ENCODE measurements around the gene PRPF38B. TPM values are rescaled to one million over a fixed set of nuclear protein-coding genes. Genes with fewer than 3 reads are reported as not detected.

Gene PRPF38B
- total and polyA plus RNA-seq, 9 of the 15 experiments (the other 6 are each of a cell fraction or from before 2014, with no cell fraction given): 25.3 to 85.5 (median 66.4) TPM

DNA sequence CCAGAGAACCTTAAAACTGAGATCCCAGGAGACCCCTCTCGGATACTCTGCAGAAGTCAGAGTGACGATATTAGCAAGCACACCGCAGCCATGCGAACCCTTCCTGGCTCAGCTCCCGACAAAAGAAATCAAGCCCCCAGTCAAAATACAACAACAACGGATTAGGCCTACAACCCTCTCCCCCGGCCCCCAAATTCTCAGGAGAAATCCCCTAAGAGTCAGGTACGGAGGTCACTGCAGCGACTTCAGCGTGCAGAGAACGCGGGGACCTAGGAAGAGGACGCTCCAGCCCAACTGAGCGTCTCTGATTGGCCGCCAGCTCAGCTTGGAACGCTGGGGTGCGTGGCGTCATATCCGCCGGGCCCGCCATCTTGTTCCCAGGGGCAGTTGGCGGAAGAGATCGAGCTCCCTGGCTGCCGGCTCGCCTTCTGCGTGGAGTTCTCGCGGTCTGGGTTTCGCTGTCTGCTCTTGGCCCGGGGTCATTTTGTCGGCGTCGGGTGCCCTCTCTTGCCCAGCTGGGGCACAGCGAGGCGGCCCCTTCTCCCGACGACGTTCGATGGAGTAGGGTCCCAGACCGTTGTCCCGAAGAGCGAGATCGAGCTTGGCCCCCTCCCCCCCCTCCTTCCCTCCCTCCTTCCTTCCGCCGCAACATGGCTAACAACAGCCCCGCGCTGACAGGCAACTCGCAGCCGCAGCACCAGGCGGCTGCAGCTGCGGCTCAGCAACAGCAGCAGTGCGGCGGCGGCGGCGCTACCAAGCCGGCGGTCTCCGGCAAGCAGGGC is at the start of gene PRPF38B (continued):
- TF ChIP-seq JUND (IDR thresholded peaks at IDR 0.05; ENCODE audit: borderline replicate concordance, low read depth, low read length) (peak; percentile 86), JUND (tag; IDR thresholded peaks at IDR 0.05; ENCODE audit: borderline replicate concordance, low read depth, low read length) (peak; percentile 45; the same call in 2 of the 3 replicates), ZNF174 (CRISPR knock-in tag; IDR thresholded peaks at IDR 0.05) (no peak), JUN (IDR thresholded peaks at IDR 0.05; ENCODE audit: borderline replicate concordance, low read depth, low read length) (no peak; the same call in none of the 2 replicates), JUN (CRISPR knock-in tag; IDR thresholded peaks at IDR 0.05; ENCODE audit: borderline replicate concordance) (peak; percentile 83; the same call in 1 of the 2 replicates), NR2C2 (CRISPR knock-in tag; IDR thresholded peaks at IDR 0.05) (peak; percentile 71), NR2C2 (tag; IDR thresholded peaks at IDR 0.05) (peak; percentile 95), NFIC (IDR thresholded peaks at IDR 0.05) (peak; percentile 52), FOXJ2 (tag; IDR thresholded peaks at IDR 0.05) (peak; percentile 36; the same call in 1 of the 2 replicates), RBBP5 (IDR thresholded peaks at IDR 0.05; ENCODE audit: borderline replicate concordance, insufficient read depth, low read length, poor library complexity, severe bottlenecking) (peak; percentile 99), ZNF224 (CRISPR knock-in tag; IDR thresholded peaks at IDR 0.05) (no peak), CC2D1A (IDR thresholded peaks at IDR 0.05) (peak; percentile 88), KDM1A (IDR thresholded peaks at IDR 0.05) (peak in 1 of 2 experiments; percentile 95; a peak in 2 of 4 replicates), ZBTB17 (CRISPR knock-in tag; IDR thresholded peaks at IDR 0.05) (peak; percentile 66; the same call in 1 of the 2 replicates), L3MBTL2 (IDR thresholded peaks at IDR 0.05) (peak; percentile 83; the same call in 1 of the 2 replicates), RBM17 (IDR thresholded peaks at IDR 0.05; ENCODE audit: borderline replicate concordance, low read depth, low read length) (no peak), TCF7L2 (IDR thresholded peaks at IDR 0.05; ENCODE audit: low read depth, low read length) (0 out of 2 replicates have a peak, but pooled peaks have one; percentile 12), NCOA1 (IDR thresholded peaks at IDR 0.05; ENCODE audit: low read depth) (peak; percentile 57; the same call in 1 of the 2 replicates)
- TF ChIP-seq, protein P1, sequence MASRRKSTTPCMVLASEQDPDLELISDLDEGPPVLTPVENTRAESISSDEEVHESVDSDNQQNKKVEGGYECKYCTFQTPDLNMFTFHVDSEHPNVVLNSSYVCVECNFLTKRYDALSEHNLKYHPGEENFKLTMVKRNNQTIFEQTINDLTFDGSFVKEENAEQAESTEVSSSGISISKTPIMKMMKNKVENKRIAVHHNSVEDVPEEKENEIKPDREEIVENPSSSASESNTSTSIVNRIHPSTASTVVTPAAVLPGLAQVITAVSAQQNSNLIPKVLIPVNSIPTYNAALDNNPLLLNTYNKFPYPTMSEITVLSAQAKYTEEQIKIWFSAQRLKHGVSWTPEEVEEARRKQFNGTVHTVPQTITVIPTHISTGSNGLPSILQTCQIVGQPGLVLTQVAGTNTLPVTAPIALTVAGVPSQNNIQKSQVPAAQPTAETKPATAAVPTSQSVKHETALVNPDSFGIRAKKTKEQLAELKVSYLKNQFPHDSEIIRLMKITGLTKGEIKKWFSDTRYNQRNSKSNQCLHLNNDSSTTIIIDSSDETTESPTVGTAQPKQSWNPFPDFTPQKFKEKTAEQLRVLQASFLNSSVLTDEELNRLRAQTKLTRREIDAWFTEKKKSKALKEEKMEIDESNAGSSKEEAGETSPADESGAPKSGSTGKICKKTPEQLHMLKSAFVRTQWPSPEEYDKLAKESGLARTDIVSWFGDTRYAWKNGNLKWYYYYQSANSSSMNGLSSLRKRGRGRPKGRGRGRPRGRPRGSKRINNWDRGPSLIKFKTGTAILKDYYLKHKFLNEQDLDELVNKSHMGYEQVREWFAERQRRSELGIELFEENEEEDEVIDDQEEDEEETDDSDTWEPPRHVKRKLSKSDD (conservative IDR thresholded peaks at IDR 0.05; ENCODE audit: low read length): no peak
- TF ChIP-seq, protein P2, sequence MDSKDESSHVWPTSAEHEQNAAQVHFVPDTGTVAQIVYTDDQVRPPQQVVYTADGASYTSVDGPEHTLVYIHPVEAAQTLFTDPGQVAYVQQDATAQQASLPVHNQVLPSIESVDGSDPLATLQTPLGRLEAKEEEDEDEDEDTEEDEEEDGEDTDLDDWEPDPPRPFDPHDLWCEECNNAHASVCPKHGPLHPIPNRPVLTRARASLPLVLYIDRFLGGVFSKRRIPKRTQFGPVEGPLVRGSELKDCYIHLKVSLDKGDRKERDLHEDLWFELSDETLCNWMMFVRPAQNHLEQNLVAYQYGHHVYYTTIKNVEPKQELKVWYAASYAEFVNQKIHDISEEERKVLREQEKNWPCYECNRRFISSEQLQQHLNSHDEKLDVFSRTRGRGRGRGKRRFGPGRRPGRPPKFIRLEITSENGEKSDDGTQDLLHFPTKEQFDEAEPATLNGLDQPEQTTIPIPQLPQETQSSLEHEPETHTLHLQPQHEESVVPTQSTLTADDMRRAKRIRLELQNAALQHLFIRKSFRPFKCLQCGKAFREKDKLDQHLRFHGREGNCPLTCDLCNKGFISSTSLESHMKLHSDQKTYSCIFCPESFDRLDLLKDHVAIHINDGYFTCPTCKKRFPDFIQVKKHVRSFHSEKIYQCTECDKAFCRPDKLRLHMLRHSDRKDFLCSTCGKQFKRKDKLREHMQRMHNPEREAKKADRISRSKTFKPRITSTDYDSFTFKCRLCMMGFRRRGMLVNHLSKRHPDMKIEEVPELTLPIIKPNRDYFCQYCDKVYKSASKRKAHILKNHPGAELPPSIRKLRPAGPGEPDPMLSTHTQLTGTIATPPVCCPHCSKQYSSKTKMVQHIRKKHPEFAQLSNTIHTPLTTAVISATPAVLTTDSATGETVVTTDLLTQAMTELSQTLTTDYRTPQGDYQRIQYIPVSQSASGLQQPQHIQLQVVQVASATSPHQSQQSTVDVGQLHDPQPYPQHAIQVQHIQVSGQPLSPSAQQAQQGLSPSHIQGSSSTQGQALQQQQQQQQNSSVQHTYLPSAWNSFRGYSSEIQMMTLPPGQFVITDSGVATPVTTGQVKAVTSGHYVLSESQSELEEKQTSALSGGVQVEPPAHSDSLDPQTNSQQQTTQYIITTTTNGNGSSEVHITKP (IDR thresholded peaks at IDR 0.05; ENCODE audit: partially characterized antibody): no peak
- TF ChIP-seq, protein P3, sequence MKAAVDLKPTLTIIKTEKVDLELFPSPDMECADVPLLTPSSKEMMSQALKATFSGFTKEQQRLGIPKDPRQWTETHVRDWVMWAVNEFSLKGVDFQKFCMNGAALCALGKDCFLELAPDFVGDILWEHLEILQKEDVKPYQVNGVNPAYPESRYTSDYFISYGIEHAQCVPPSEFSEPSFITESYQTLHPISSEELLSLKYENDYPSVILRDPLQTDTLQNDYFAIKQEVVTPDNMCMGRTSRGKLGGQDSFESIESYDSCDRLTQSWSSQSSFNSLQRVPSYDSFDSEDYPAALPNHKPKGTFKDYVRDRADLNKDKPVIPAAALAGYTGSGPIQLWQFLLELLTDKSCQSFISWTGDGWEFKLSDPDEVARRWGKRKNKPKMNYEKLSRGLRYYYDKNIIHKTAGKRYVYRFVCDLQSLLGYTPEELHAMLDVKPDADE (conservative IDR thresholded peaks at IDR 0.05; ENCODE audit: control insufficient read depth, low read depth, low read length): peak; percentile 57

All from K562 (cell line).